Liver (tissue), 9 donors: ENCODE data around the gene EPC2. TPM values are rescaled to one million over a fixed set of nuclear protein-coding genes. Genes with fewer than 3 reads are reported as not detected.

ENCODE experiments used
- DNase-seq: peaks from one replicate; pipeline ENCODE4 v3.0.0-alpha.2; 2017; ENCODE audit warnings: low spot score
- H3K27ac ChIP-seq, 2 donors: one replicate each; pipeline ENCODE4 v1.7.0; 2013; ENCODE audit warnings: inconsistent platforms in 2 of 2, low read length in 2 of 2, control low read depth in 1 of 2, low read depth in 1 of 2, mild to moderate bottlenecking in 1 of 2
- H3K27me3 ChIP-seq, 4 donors: one replicate each; pipeline versions ENCODE4 v1.6.1 to v1.7.0; 2013; ENCODE audit warnings: low read length in 3 of 4, inconsistent platforms in 1 of 4, mild to moderate bottlenecking in 1 of 4, moderate library complexity in 1 of 4; ENCODE audit not compliant: control insufficient read depth in 4 of 4, insufficient read depth in 4 of 4
- H3K36me3 ChIP-seq, 4 donors: one replicate each; pipeline versions ENCODE4 v1.6.1 to v1.7.0; 2013; ENCODE audit warnings: low read length in 3 of 4, mild to moderate bottlenecking in 3 of 4, low read depth in 1 of 4, moderate library complexity in 1 of 4; ENCODE audit not compliant: control insufficient read depth in 4 of 4, insufficient read depth in 3 of 4
- H3K4me1 ChIP-seq, 4 donors: one replicate each; pipeline versions ENCODE4 v1.6.1 to v1.7.0; 2013; ENCODE audit warnings: low read length in 3 of 4, mild to moderate bottlenecking in 3 of 4, moderate library complexity in 1 of 4; ENCODE audit not compliant: control insufficient read depth in 4 of 4, insufficient read depth in 4 of 4
- H3K4me3 ChIP-seq, 3 donors: one replicate each; pipeline versions ENCODE4 v1.6.1 to v1.7.0; 2013; ENCODE audit warnings: low read length in 3 of 3, control low read depth in 1 of 3, low read depth in 1 of 3, mild to moderate bottlenecking in 1 of 3
- H3K9ac ChIP-seq, 2 donors: one replicate each; pipeline ENCODE4 v1.7.0; 2013; ENCODE audit warnings: low read length in 2 of 2, mild to moderate bottlenecking in 2 of 2, moderate library complexity in 2 of 2, control low read depth in 1 of 2, low read depth in 1 of 2
- H3K9me3 ChIP-seq, 4 donors: one replicate each; pipeline versions ENCODE4 v1.6.1 to v1.7.0; 2013; ENCODE audit warnings: low read length in 3 of 4; ENCODE audit not compliant: control insufficient read depth in 4 of 4
- EGR1 ChIP-seq, 2 donors: IDR thresholded peaks; 2 replicates each; pipeline ENCODE4 v1.6.1; 2016 to 2018; ENCODE audit warnings: antibody characterized with exemption in 2 of 2, low read depth in 2 of 2
- FOXA1 ChIP-seq: IDR thresholded peaks from 2 replicates; pipeline ENCODE4 v1.6.1; 2016; ENCODE audit warnings: antibody characterized with exemption
- FOXA2 ChIP-seq: IDR thresholded peaks from 2 replicates; pipeline ENCODE4 v1.6.1; 2016; ENCODE audit warnings: antibody characterized with exemption
- GABPA ChIP-seq, 2 donors: IDR thresholded peaks in 1 of 2; conservative IDR thresholded peaks in 1 of 2; 2 replicates each; pipeline ENCODE4 v1.6.1; 2016; ENCODE audit warnings: antibody characterized with exemption in 2 of 2, mild to moderate bottlenecking in 1 of 2, moderate library complexity in 1 of 2
- HNF4A ChIP-seq, 2 donors: conservative IDR thresholded peaks; 2 replicates each; pipeline ENCODE4 v1.6.1; 2016; ENCODE audit warnings: antibody characterized with exemption in 2 of 2, mild to moderate bottlenecking in 2 of 2
- HNF4G ChIP-seq: IDR thresholded peaks from 2 replicates; pipeline ENCODE4 v1.6.1; 2016; ENCODE audit warnings: antibody characterized with exemption
- JUND ChIP-seq, 2 donors: IDR thresholded peaks; 2 replicates each; pipeline ENCODE4 v1.6.1; 2016; ENCODE audit warnings: antibody characterized with exemption in 2 of 2
- NR2F2 ChIP-seq: IDR thresholded peaks from 2 replicates; pipeline ENCODE4 v1.6.1; 2016; ENCODE audit warnings: antibody characterized with exemption
- RAD21 ChIP-seq, 2 donors: IDR thresholded peaks; 2 replicates each; pipeline ENCODE4 v1.6.1; 2016; ENCODE audit warnings: antibody characterized with exemption in 2 of 2, mild to moderate bottlenecking in 2 of 2
- RXRA ChIP-seq, 2 donors: IDR thresholded peaks; 2 replicates each; pipeline ENCODE4 v1.6.1; 2017 to 2018; ENCODE audit warnings: antibody characterized with exemption in 2 of 2, mild to moderate bottlenecking in 1 of 2
- SP1 ChIP-seq: IDR thresholded peaks from 2 replicates; pipeline ENCODE4 v1.6.1; 2018; ENCODE audit warnings: antibody characterized with exemption, mild to moderate bottlenecking
- TAF1 ChIP-seq: conservative IDR thresholded peaks from 2 replicates; pipeline ENCODE4 v1.6.1; 2016; ENCODE audit warnings: antibody characterized with exemption, mild to moderate bottlenecking
- YY1 ChIP-seq: IDR thresholded peaks from 2 replicates; pipeline ENCODE4 v1.6.1; 2016; ENCODE audit warnings: antibody characterized with exemption, mild to moderate bottlenecking
- WGBS: extraction: QIAGEN DNeasy Blood & Tissue Kit; methylation state at CpG from one replicate; pipeline ENCODE4 v1.1.7; 2013; 5-methylcytosine and 5-hydroxymethylcytosine counted together
- polyA plus RNA-seq, 2 donors: library from polyadenylated mRNA; stranded (reverse) in 1 of 2; unstranded in 1 of 2; fragments of 200-250 nt in 1 of 2; fragments of >200 nt in 1 of 2; fragmentation: Nextera tagmentation in 1 of 2; extraction: Ambion mirVana in 1 of 2; gene quantifications; one replicate each; pipeline versions ENCODE4 v1.2.1 to v1.2.3, GENCODE V29; 2013 to 2015
- total RNA-seq, 2 donors: library from RNA; depleted of rRNA; stranded (reverse); fragments of >200 nt; gene quantifications; one replicate each; pipeline ENCODE4 v1.2.3, GENCODE V29; 2014
- TF ChIP-seq, protein P1 (sequence below): IDR thresholded peaks from 2 replicates; pipeline ENCODE4 v1.6.1; 2016; ENCODE audit warnings: antibody characterized with exemption
- TF ChIP-seq, protein P2 (sequence below): IDR thresholded peaks from 2 replicates; pipeline ENCODE4 v1.6.1; 2016; ENCODE audit warnings: antibody characterized with exemption
- TF ChIP-seq, protein P3 (sequence below): fragments of 150-350 bp; IDR thresholded peaks from 2 replicates; pipeline ENCODE4 v1.5.1; 2017; ENCODE audit warnings: improper control_type of control experiment, low read depth, low read length; ENCODE audit not compliant: missing input control
- TF ChIP-seq, protein P4 (sequence below): IDR thresholded peaks from 2 replicates; pipeline ENCODE4 v1.6.1; 2016; ENCODE audit warnings: antibody characterized with exemption, mild to moderate bottlenecking
- TF ChIP-seq, protein P5 (sequence below): IDR thresholded peaks from 2 replicates; pipeline ENCODE4 v1.6.1; 2016; ENCODE audit warnings: antibody characterized with exemption
- donor health status: healthy.
- donor health status: healthy.
- donor health status: healthy.
- donor health status: healthy.
- donor health status: healthy.

Gene EPC2
- total and polyA plus RNA-seq, 4 donors = 2.8 to 17.7 (median 9.6) TPM

DNA sequence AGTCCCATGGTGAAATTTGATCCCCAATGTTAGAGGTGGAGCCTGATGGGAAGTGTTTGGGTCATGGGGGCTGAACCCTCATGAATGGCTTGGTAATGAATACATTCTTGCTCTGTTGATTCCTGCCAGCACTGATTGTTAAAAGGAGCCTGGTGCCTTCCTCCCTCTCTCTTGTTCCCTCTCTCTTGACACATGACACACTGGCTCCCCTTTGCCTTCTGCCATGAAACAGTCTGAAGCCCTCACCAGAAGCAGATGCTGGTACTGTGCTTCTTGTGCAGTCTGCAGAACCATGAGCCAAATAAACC, 30.6 kb upstream of the EPC2 start (continued):
- TF ChIP-seq GABPA (IDR thresholded peaks at IDR 0.05 in 1 of 2, conservative IDR thresholded peaks at IDR 0.05 in 1 of 2) = no peak
- TF ChIP-seq YY1 = no peak
- TF ChIP-seq, protein P1, sequence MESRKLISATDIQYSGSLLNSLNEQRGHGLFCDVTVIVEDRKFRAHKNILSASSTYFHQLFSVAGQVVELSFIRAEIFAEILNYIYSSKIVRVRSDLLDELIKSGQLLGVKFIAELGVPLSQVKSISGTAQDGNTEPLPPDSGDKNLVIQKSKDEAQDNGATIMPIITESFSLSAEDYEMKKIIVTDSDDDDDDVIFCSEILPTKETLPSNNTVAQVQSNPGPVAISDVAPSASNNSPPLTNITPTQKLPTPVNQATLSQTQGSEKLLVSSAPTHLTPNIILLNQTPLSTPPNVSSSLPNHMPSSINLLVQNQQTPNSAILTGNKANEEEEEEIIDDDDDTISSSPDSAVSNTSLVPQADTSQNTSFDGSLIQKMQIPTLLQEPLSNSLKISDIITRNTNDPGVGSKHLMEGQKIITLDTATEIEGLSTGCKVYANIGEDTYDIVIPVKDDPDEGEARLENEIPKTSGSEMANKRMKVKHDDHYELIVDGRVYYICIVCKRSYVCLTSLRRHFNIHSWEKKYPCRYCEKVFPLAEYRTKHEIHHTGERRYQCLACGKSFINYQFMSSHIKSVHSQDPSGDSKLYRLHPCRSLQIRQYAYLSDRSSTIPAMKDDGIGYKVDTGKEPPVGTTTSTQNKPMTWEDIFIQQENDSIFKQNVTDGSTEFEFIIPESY = no peak

DNA sequence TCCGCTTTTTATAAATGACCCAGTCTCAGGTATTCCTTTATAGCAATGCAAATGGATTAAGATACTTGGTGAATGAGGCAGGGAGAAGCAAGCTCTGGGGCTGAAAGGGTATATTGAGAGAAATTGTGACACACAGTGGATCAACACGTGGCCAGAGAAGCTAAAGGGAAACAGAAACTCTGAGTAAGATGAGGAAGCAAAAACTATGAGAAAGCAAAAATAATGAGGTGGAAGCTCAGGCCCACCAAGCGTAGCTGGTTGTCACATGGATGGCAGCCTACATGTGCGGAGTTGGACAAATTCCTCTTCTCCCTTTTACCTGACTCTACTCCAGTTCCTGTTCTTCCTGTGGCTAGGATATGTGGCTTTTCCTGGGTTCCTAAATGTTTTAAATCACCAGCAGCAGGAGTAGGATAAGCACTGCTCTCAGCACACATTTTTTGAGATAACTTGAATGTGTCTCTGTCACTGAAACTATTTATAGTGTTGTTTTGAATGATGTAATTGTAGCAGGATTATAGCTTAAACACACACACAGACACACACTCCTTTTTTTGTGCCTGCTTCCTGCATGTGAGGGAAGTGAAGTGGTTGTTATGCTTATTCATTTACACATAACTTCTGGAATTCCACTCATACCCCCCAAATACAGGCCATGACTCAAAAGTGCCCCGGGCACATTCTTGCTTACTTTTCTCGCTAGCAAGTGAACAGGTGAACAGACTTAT, 30.1 kb upstream of the EPC2 start:
- no peaks in the 10 kb centered on the region for H3K36me3 ChIP-seq
- DNase-seq = no peak
- H3K9ac ChIP-seq = no peak overlapping the region
- H3K27ac ChIP-seq = peak overlapping the region in 1 of 2 donors; percentile 56
- TF ChIP-seq, protein P2, sequence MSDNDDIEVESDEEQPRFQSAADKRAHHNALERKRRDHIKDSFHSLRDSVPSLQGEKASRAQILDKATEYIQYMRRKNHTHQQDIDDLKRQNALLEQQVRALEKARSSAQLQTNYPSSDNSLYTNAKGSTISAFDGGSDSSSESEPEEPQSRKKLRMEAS = no peak
- TF ChIP-seq, protein P3, sequence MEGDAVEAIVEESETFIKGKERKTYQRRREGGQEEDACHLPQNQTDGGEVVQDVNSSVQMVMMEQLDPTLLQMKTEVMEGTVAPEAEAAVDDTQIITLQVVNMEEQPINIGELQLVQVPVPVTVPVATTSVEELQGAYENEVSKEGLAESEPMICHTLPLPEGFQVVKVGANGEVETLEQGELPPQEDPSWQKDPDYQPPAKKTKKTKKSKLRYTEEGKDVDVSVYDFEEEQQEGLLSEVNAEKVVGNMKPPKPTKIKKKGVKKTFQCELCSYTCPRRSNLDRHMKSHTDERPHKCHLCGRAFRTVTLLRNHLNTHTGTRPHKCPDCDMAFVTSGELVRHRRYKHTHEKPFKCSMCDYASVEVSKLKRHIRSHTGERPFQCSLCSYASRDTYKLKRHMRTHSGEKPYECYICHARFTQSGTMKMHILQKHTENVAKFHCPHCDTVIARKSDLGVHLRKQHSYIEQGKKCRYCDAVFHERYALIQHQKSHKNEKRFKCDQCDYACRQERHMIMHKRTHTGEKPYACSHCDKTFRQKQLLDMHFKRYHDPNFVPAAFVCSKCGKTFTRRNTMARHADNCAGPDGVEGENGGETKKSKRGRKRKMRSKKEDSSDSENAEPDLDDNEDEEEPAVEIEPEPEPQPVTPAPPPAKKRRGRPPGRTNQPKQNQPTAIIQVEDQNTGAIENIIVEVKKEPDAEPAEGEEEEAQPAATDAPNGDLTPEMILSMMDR = no peak
- TF ChIP-seq, protein P4, sequence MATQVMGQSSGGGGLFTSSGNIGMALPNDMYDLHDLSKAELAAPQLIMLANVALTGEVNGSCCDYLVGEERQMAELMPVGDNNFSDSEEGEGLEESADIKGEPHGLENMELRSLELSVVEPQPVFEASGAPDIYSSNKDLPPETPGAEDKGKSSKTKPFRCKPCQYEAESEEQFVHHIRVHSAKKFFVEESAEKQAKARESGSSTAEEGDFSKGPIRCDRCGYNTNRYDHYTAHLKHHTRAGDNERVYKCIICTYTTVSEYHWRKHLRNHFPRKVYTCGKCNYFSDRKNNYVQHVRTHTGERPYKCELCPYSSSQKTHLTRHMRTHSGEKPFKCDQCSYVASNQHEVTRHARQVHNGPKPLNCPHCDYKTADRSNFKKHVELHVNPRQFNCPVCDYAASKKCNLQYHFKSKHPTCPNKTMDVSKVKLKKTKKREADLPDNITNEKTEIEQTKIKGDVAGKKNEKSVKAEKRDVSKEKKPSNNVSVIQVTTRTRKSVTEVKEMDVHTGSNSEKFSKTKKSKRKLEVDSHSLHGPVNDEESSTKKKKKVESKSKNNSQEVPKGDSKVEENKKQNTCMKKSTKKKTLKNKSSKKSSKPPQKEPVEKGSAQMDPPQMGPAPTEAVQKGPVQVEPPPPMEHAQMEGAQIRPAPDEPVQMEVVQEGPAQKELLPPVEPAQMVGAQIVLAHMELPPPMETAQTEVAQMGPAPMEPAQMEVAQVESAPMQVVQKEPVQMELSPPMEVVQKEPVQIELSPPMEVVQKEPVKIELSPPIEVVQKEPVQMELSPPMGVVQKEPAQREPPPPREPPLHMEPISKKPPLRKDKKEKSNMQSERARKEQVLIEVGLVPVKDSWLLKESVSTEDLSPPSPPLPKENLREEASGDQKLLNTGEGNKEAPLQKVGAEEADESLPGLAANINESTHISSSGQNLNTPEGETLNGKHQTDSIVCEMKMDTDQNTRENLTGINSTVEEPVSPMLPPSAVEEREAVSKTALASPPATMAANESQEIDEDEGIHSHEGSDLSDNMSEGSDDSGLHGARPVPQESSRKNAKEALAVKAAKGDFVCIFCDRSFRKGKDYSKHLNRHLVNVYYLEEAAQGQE = no peak
- TF ChIP-seq HNF4A (conservative IDR thresholded peaks at IDR 0.05) (no peak), RAD21 (IDR thresholded peaks at IDR 0.05) (no peak), RXRA (IDR thresholded peaks at IDR 0.05) (no peak), SP1 (no peak), NR2F2 (no peak), JUND (IDR thresholded peaks at IDR 0.05) (no peak), EGR1 (IDR thresholded peaks at IDR 0.05; ENCODE audit: low read depth in 2 of 2) (no peak), YY1 (no peak), GABPA (IDR thresholded peaks at IDR 0.05 in 1 of 2, conservative IDR thresholded peaks at IDR 0.05 in 1 of 2) (no peak), FOXA1 (no peak), HNF4G (no peak), TAF1 (no peak), FOXA2 (no peak)
- TF ChIP-seq, protein P5, sequence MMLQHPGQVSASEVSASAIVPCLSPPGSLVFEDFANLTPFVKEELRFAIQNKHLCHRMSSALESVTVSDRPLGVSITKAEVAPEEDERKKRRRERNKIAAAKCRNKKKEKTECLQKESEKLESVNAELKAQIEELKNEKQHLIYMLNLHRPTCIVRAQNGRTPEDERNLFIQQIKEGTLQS = no peak
- TF ChIP-seq, protein P1 = no peak
- no peak overlapping the region for H3K4me3 ChIP-seq
- no peaks in the 10 kb centered on the region for H3K27me3 ChIP-seq
- no peaks in the 10 kb centered on the region for H3K9me3 ChIP-seq
- peaks cover 0 to 2% (median 0%) of the 10 kb centered on the region in 4 donors for H3K4me1 ChIP-seq
- 58% methylated on average over 6 of the region's 6 CpGs for WGBS
